ENCODE data around the gene DSTYK. TPM values are rescaled to one million over a fixed set of nuclear protein-coding genes. Genes with fewer than 3 reads are reported as not detected.

Gene DSTYK
- polyA plus RNA-seq, 1 donor from 2014 or later: 12.1 TPM

- H3K9ac ChIP-seq (ENCODE audit: low read length): no peak overlapping the region
- H3K79me2 ChIP-seq (replicated peaks; ENCODE audit: insufficient read depth, low read length): peaks cover 12% of the 10 kb centered on the region
- no peaks in the 10 kb centered on the region for H3K9me3 ChIP-seq (ENCODE audit: low read length)
- H4K20me1 ChIP-seq (ENCODE audit: insufficient read depth): no peaks in the 10 kb centered on the region
- H3F3A ChIP-seq (ENCODE audit: insufficient read depth, low read length, poor library complexity, severe bottlenecking): no peaks in the 10 kb centered on the region
- no peak overlapping the region for H3K4me2 ChIP-seq (ENCODE audit: low read length)
- no peaks in the 10 kb centered on the region for H3K27me3 ChIP-seq (ENCODE audit: insufficient read depth, low read depth, low read length)
- no peaks in the 10 kb centered on the region for H3K36me3 ChIP-seq (ENCODE audit: insufficient read depth, low read length)
- no peak overlapping the region for H3K27ac ChIP-seq (ENCODE audit: low read length)
- H3K4me3 ChIP-seq (ENCODE audit: low read length): no peak overlapping the region
- H3K9me2 ChIP-seq (ENCODE audit: insufficient read depth, low read length): no peaks in the 10 kb centered on the region
- H2AFZ ChIP-seq (ENCODE audit: low read depth, low read length): no peak overlapping the region
- TF ChIP-seq RAD21 (conservative IDR thresholded peaks at IDR 0.05) (no peak), EP300 (conservative IDR thresholded peaks at IDR 0.05; ENCODE audit: poor library complexity, severe bottlenecking) (no peak), MXI1 (conservative IDR thresholded peaks at IDR 0.05; ENCODE audit: poor library complexity, severe bottlenecking) (no peak), POLR2AphosphoS5 (IDR thresholded peaks at IDR 0.05) (no peak), SMC3 (conservative IDR thresholded peaks at IDR 0.05; ENCODE audit: poor library complexity) (no peak), TAF1 (IDR thresholded peaks at IDR 0.05; ENCODE audit: low read depth) (no peak), EZH2 (IDR thresholded peaks at IDR 0.05; ENCODE audit: borderline replicate concordance, insufficient read depth, low read length, poor library complexity, severe bottlenecking) (no peak)
These were observed 20.5 kb downstream of the DSTYK start for GRCh38 chr1:205190845-205191577.

- Histone ChIP-seq H3K79me2 (replicated peaks; ENCODE audit: insufficient read depth, low read length) (peaks cover 8% of the 10 kb centered on the region), H3F3A (ENCODE audit: insufficient read depth, low read length, poor library complexity, severe bottlenecking) (no peaks in the 10 kb centered on the region), H4K20me1 (ENCODE audit: insufficient read depth) (no peaks in the 10 kb centered on the region)
These were observed 22.4 kb downstream of the DSTYK start for GRCh38 chr1:205189131-205189530.

More at GRCh38 chr1:205189131-205189530, 22.4 kb downstream of the DSTYK start:
- Histone ChIP-seq H3K36me3 (ENCODE audit: insufficient read depth, low read length) (no peaks in the 10 kb centered on the region), H2AFZ (ENCODE audit: low read depth, low read length) (no peak overlapping the region), H3K27ac (ENCODE audit: low read length) (no peak overlapping the region), H3K9ac (ENCODE audit: low read length) (no peak overlapping the region), H3K4me3 (ENCODE audit: low read length) (no peak overlapping the region), H3K9me2 (ENCODE audit: insufficient read depth, low read length) (no peaks in the 10 kb centered on the region), H3K4me2 (ENCODE audit: low read length) (no peak overlapping the region), H3K9me3 (ENCODE audit: low read length) (no peaks in the 10 kb centered on the region), H3K27me3 (ENCODE audit: insufficient read depth, low read depth, low read length) (no peaks in the 10 kb centered on the region)
- TF ChIP-seq SMC3 (conservative IDR thresholded peaks at IDR 0.05; ENCODE audit: poor library complexity) (no peak), REST (IDR thresholded peaks at IDR 0.05; ENCODE audit: borderline replicate concordance) (no peak), RAD21 (conservative IDR thresholded peaks at IDR 0.05) (no peak), CTCF (IDR thresholded peaks at IDR 0.05; ENCODE audit: poor library complexity, severe bottlenecking) (no peak), MXI1 (conservative IDR thresholded peaks at IDR 0.05; ENCODE audit: poor library complexity, severe bottlenecking) (no peak)

Data from neural cell (in vitro differentiated cells).